ENCODE measurements around the gene PDE3A. TPM values are rescaled to one million over a fixed set of nuclear protein-coding genes. Genes with fewer than 3 reads are reported as not detected.
A peak's percentile ranks its signal among the peaks of the same experiment; 100 is the strongest.

The PDE3A gene
- total and polyA plus RNA-seq, 2 donors from 2014 or later = 3.3 to 18.3 TPM

GRCh38 chr12:20404576-20405346, 36.4 kb downstream of the PDE3A start:
- TF ChIP-seq, protein P1, sequence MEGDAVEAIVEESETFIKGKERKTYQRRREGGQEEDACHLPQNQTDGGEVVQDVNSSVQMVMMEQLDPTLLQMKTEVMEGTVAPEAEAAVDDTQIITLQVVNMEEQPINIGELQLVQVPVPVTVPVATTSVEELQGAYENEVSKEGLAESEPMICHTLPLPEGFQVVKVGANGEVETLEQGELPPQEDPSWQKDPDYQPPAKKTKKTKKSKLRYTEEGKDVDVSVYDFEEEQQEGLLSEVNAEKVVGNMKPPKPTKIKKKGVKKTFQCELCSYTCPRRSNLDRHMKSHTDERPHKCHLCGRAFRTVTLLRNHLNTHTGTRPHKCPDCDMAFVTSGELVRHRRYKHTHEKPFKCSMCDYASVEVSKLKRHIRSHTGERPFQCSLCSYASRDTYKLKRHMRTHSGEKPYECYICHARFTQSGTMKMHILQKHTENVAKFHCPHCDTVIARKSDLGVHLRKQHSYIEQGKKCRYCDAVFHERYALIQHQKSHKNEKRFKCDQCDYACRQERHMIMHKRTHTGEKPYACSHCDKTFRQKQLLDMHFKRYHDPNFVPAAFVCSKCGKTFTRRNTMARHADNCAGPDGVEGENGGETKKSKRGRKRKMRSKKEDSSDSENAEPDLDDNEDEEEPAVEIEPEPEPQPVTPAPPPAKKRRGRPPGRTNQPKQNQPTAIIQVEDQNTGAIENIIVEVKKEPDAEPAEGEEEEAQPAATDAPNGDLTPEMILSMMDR (IDR thresholded peaks at IDR 0.05; ENCODE audit: borderline replicate concordance, extremely low read depth, insufficient read depth) = no peak
- H3K4me1 ChIP-seq (ENCODE audit: control insufficient read depth in 2 of 3, insufficient read depth in 2 of 3, low read depth in 1 of 3, low read length in 3 of 3) = peaks cover 0 to 4% (median 0%) of the 10 kb centered on the region in 3 donors
- H3K27me3 ChIP-seq (ENCODE audit: control insufficient read depth, insufficient read depth, low read length) = no peaks in the 10 kb centered on the region
- no peak overlapping the region for H3K9ac ChIP-seq (ENCODE audit: low read length in 3 of 3)
- no peaks in the 10 kb centered on the region for H3K9me3 ChIP-seq (ENCODE audit: control insufficient read depth in 2 of 3, insufficient read depth in 1 of 3, low read length in 3 of 3)
- DNase-seq (peak in 2 of 5 donors; percentile 37 to 38), FAIRE-seq (no peak)
- H3K27ac ChIP-seq (ENCODE audit: low read depth in 2 of 2, low read length in 2 of 2) = no peak overlapping the region
- no peak overlapping the region for H3K4me3 ChIP-seq (ENCODE audit: low read length in 3 of 3)
- H3K36me3 ChIP-seq (ENCODE audit: control insufficient read depth in 2 of 3, insufficient read depth in 3 of 3, low read length in 3 of 3) = no peaks in the 10 kb centered on the region
- intact Hi-C loops (cut with DNase I) = no loop called here

DNA sequence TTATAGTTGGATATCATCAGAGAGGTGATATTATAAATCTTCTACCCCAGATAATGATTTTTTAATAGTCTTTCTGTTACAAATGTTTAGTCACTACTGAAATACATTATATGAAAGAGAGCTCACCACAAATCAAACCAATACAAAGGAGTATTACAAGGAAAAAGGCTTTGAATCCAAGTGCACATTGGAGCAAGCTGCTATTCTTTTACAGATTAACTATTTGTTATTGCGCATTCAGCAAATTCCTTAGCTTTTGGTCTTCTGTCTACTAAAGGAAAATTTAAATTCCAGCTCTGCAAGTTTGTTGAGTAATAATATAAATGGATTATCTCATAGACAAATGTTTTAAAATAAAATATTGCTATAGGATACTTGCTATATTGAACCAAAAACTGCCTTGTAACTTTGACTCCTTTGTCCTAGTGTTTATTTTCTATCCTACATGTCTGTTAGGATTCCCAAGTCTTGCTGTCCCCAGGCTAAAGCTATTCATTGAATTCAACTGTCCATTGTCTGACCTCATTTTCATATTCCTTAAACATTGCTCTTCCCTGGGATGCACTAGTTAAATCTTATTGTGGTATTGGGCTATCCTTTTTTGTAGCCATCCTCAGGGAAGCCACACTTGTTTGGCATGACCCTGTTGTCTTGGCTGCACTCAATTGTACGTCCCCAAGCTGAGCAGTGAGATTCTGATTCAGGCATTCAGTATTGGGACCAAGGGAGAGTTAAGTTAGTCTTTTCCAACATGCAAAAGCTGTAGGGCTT, 41.5 kb downstream of the PDE3A start:
- no peaks in the 10 kb centered on the region for H3K9me3 ChIP-seq (ENCODE audit: control insufficient read depth in 2 of 3, insufficient read depth in 1 of 3, low read length in 3 of 3)
- intact Hi-C loops (cut with DNase I) = no loop called here
- no peak overlapping the region for H3K4me3 ChIP-seq (ENCODE audit: low read length in 3 of 3)
- H3K27me3 ChIP-seq (ENCODE audit: control insufficient read depth, insufficient read depth, low read length) = no peaks in the 10 kb centered on the region
- no peaks in the 10 kb centered on the region for H3K36me3 ChIP-seq (ENCODE audit: control insufficient read depth in 2 of 3, insufficient read depth in 3 of 3, low read length in 3 of 3)
- TF ChIP-seq, protein P1 (IDR thresholded peaks at IDR 0.05; ENCODE audit: borderline replicate concordance, extremely low read depth, insufficient read depth) = no peak
- H3K27ac ChIP-seq (ENCODE audit: low read depth in 2 of 2, low read length in 2 of 2) = no peak overlapping the region
- H3K4me1 ChIP-seq (ENCODE audit: control insufficient read depth in 2 of 3, insufficient read depth in 2 of 3, low read depth in 1 of 3, low read length in 3 of 3) = no peaks in the 10 kb centered on the region
- no peak for DNase-seq
- FAIRE-seq = no peak
- no peak overlapping the region for H3K9ac ChIP-seq (ENCODE audit: low read length in 3 of 3)

- no peaks in the 10 kb centered on the region for H3K9me3 ChIP-seq (ENCODE audit: control insufficient read depth in 2 of 3, insufficient read depth in 1 of 3, low read length in 3 of 3)
- no peaks in the 10 kb centered on the region for H3K36me3 ChIP-seq (ENCODE audit: control insufficient read depth in 2 of 3, insufficient read depth in 3 of 3, low read length in 3 of 3)
- H3K27me3 ChIP-seq (ENCODE audit: control insufficient read depth, insufficient read depth, low read length) = no peaks in the 10 kb centered on the region
- TF ChIP-seq, protein P1 (IDR thresholded peaks at IDR 0.05; ENCODE audit: borderline replicate concordance, extremely low read depth, insufficient read depth) = no peak
- FAIRE-seq (no peak), DNase-seq (no peak)
- no peak overlapping the region for H3K4me3 ChIP-seq (ENCODE audit: low read length in 3 of 3)
- H3K9ac ChIP-seq (ENCODE audit: low read length in 3 of 3) = no peak overlapping the region
- no peak overlapping the region for H3K27ac ChIP-seq (ENCODE audit: low read depth in 2 of 2, low read length in 2 of 2)
- H3K4me1 ChIP-seq (ENCODE audit: control insufficient read depth in 2 of 3, insufficient read depth in 2 of 3, low read depth in 1 of 3, low read length in 3 of 3) = no peaks in the 10 kb centered on the region
- intact Hi-C loops (cut with DNase I) = no loop called here
Measured at GRCh38 chr12:20410734-20411133, 42.4 kb downstream of the PDE3A start.

Measured in kidney (tissue), 14 donors.